CD4-positive, alpha-beta T cell (primary cell): ENCODE measurements around the gene SMAD3. TPM values are rescaled to one million over a fixed set of nuclear protein-coding genes. Genes with fewer than 3 reads are reported as not detected.
"Not testable (repeated sequence)": the region's sequence is repeated elsewhere in the genome, so short reads cannot be mapped to it uniquely, and the experiment has no call there.

Source experiments
- ATAC-seq: fragments of 200-7000 bp; cut with Tn5 transposase; one replicate; pipeline ENCODE4 v1.10.0; 2022; ENCODE audit warnings: mild to moderate bottlenecking; ENCODE audit not compliant: poor library complexity
- CTCF ChIA-PET: fragments of 350-600 bp; sonication (Branson Sonifier 250); formaldehyde crosslinking; loops from one replicate; lab custom pipeline; 2021; ENCODE audit warnings: antibody characterized with exemption, inconsistent platforms; lab: Charles Lee
- POLR2A ChIA-PET: fragments of 350-600 bp; sonication (Branson Sonifier 250); formaldehyde crosslinking; loops from one replicate; lab custom pipeline; 2021; ENCODE audit warnings: antibody characterized with exemption, inconsistent platforms; lab: Charles Lee
- DNase-seq, 14 experiments: peaks; one replicate each; pipeline ENCODE4 v3.0.0-alpha.2; 2013 to 2020; ENCODE audit warnings: mixed read lengths in 2 of 14
- H3K27ac ChIP-seq, 2 donors: one replicate each; pipeline versions ENCODE4 v1.5.1 to v1.7.0; 2013; ENCODE audit warnings: low read length in 2 of 2, low read depth in 1 of 2, mild to moderate bottlenecking in 1 of 2
- H3K27me3 ChIP-seq, 2 experiments: 1 replicate in 1 of 2; 2 replicates in 1 of 2; pipeline versions ENCODE4 v1.6.1 to v1.7.0; 2013; ENCODE audit warnings: low read length in 2 of 2, control low read depth in 1 of 2, mild to moderate bottlenecking in 1 of 2, moderate library complexity in 1 of 2; ENCODE audit not compliant: insufficient read depth in 2 of 2, control insufficient read depth in 1 of 2
- H3K36me3 ChIP-seq: one replicate; pipeline ENCODE4 v1.6.1; 2013; ENCODE audit warnings: low read length, control low read depth; ENCODE audit not compliant: insufficient read depth
- H3K4me1 ChIP-seq: one replicate; pipeline ENCODE4 v1.6.1; 2013; ENCODE audit warnings: low read length, control low read depth; ENCODE audit not compliant: insufficient read depth
- H3K4me3 ChIP-seq: one replicate; pipeline ENCODE4 v1.5.1; 2013; ENCODE audit warnings: mild to moderate bottlenecking, low read length, moderate library complexity
- H3K9me3 ChIP-seq, 2 experiments: 1 replicate in 1 of 2; 2 replicates in 1 of 2; pipeline versions ENCODE4 v1.6.1 to v1.7.0; 2013; ENCODE audit warnings: low read length in 2 of 2, mild to moderate bottlenecking in 2 of 2, control low read depth in 1 of 2, moderate library complexity in 1 of 2; ENCODE audit not compliant: control insufficient read depth in 1 of 2, insufficient read depth in 1 of 2
- H3K27ac Mint-ChIP-seq: one replicate; pipeline ENCODE4 v1.8.0; 2020; ENCODE audit warnings: mixed read lengths
- H3K27me3 Mint-ChIP-seq: one replicate; pipeline ENCODE4 v1.8.0; 2021; ENCODE audit warnings: mixed read lengths
- H3K36me3 Mint-ChIP-seq: one replicate; pipeline ENCODE4 v1.8.0; 2021; ENCODE audit warnings: low read depth, mixed read lengths
- H3K4me1 Mint-ChIP-seq: one replicate; pipeline ENCODE4 v1.8.0; 2021; ENCODE audit warnings: low read depth, mixed read lengths
- H3K4me3 Mint-ChIP-seq: one replicate; pipeline ENCODE4 v1.8.0; 2020; ENCODE audit warnings: mild to moderate bottlenecking, mixed read lengths
- H3K9me3 Mint-ChIP-seq: one replicate; pipeline ENCODE4 v1.8.0; 2020; ENCODE audit warnings: mixed read lengths
- intact Hi-C, 2 experiments: fragments of 100-400 bp; cut with DNase I in 1 of 2; cut with micrococcal nuclease in 1 of 2; formaldehyde crosslinking; loops; one replicate each; pipeline versions ENCODE4 v1.15.1 to v1.9.0; 2023 to 2025; cut with DNase I, micrococcal nuclease
- total RNA-seq, 174 experiments: library from RNA in 2 of 174; stranded (reverse) in 2 of 174; gene quantifications; one replicate each; pipeline ENCODE4 v1.2.3 and lab custom pipeline; 2021 to 2026
- TF ChIP-seq, protein P1 (sequence below): fragments of 200-600 bp; IDR thresholded peaks from one replicate; pipeline ENCODE4 v1.8.0; 2022; ENCODE audit warnings: antibody characterized with exemption, mild to moderate bottlenecking

The SMAD3 gene
- total RNA-seq, 2 experiments from 2014 or later = 30.0 to 31.0 TPM

- peaks cover 3% of the 10 kb centered on the region for H3K4me1 ChIP-seq
- H3K36me3 ChIP-seq = no peaks in the 10 kb centered on the region
- intact Hi-C loops = no loop called here
- ATAC-seq (no peak), DNase-seq (no peak)
- TF ChIP-seq, protein P1, sequence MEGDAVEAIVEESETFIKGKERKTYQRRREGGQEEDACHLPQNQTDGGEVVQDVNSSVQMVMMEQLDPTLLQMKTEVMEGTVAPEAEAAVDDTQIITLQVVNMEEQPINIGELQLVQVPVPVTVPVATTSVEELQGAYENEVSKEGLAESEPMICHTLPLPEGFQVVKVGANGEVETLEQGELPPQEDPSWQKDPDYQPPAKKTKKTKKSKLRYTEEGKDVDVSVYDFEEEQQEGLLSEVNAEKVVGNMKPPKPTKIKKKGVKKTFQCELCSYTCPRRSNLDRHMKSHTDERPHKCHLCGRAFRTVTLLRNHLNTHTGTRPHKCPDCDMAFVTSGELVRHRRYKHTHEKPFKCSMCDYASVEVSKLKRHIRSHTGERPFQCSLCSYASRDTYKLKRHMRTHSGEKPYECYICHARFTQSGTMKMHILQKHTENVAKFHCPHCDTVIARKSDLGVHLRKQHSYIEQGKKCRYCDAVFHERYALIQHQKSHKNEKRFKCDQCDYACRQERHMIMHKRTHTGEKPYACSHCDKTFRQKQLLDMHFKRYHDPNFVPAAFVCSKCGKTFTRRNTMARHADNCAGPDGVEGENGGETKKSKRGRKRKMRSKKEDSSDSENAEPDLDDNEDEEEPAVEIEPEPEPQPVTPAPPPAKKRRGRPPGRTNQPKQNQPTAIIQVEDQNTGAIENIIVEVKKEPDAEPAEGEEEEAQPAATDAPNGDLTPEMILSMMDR = no peak
- no peaks in the 10 kb centered on the region for H3K27me3 Mint-ChIP-seq
- H3K9me3 Mint-ChIP-seq = no peaks in the 10 kb centered on the region
- H3K27ac ChIP-seq = no peak overlapping the region
- H3K9me3 ChIP-seq = no peaks in the 10 kb centered on the region
- POLR2A ChIA-PET = no interaction called here
- H3K4me1 Mint-ChIP-seq = no peaks in the 10 kb centered on the region
- CTCF ChIA-PET = interaction anchor here (1.1 kb wide), 1 partner anchor 14 kb away, joined by 3 read pairs; no protein-coding TSS in a partner anchor
- H3K27ac Mint-ChIP-seq = no peak overlapping the region
- H3K27me3 ChIP-seq = no peaks in the 10 kb centered on the region
- no peak overlapping the region for H3K4me3 ChIP-seq
- H3K36me3 Mint-ChIP-seq = no peaks in the 10 kb centered on the region
- no peak overlapping the region for H3K4me3 Mint-ChIP-seq
Observed at GRCh38 chr15:67018441-67018840, 47.0 kb upstream of the SMAD3 start.

DNA sequence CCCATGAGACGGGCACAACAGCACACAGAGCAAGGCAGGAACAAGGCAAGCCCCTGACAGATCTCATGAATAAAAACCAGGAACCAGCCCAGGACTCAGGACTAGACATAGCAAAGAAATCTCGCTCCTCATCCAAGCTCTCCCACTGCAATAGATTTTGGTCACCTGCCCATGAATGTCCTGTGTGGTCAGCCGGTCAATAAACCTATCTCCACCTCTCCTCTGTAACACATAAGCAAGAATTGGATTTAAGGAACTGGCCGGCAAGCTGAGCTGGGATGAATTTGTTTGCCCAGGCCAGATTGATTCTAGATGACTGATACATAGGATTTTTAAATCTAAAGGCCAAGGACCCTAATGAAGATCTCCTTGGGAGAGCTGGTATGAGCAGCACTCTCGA is 46.3 kb upstream of the SMAD3 start:
- ATAC-seq (no peak), DNase-seq (no peak)
- intact Hi-C loops = no loop called here
- Mint-ChIP-seq H3K9me3 (no peaks in the 10 kb centered on the region), H3K27me3 (no peaks in the 10 kb centered on the region), H3K36me3 (no peaks in the 10 kb centered on the region), H3K27ac (no peak overlapping the region), H3K4me1 (no peaks in the 10 kb centered on the region), H3K4me3 (no peak overlapping the region)
- peaks cover 3% of the 10 kb centered on the region for H3K4me1 ChIP-seq
- H3K9me3 ChIP-seq = no peaks in the 10 kb centered on the region
- H3K4me3 ChIP-seq = no peak overlapping the region
- H3K36me3 ChIP-seq = no peaks in the 10 kb centered on the region
- TF ChIP-seq, protein P1 = no peak
- ChIA-PET CTCF (no interaction called here), POLR2A (no interaction called here)
- H3K27ac ChIP-seq = no peak overlapping the region
- H3K27me3 ChIP-seq = no peaks in the 10 kb centered on the region

GRCh38 chr15:67019884-67020520 is 45.4 kb upstream of the SMAD3 start:
- H3K36me3 Mint-ChIP-seq = no peaks in the 10 kb centered on the region
- ChIA-PET POLR2A (no interaction called here), CTCF (no interaction called here)
- Histone ChIP-seq H3K27ac (no peak overlapping the region), H3K9me3 (no peaks in the 10 kb centered on the region), H3K4me3 (no peak overlapping the region), H3K4me1 (peaks cover 3% of the 10 kb centered on the region), H3K36me3 (no peaks in the 10 kb centered on the region), H3K27me3 (no peaks in the 10 kb centered on the region)
- TF ChIP-seq, protein P1 = no peak
- DNase-seq (no peak), ATAC-seq (no peak)
- intact Hi-C loops = no loop called here
- H3K9me3 Mint-ChIP-seq = no peaks in the 10 kb centered on the region
- no peak overlapping the region for H3K27ac Mint-ChIP-seq
- H3K4me1 Mint-ChIP-seq = no peaks in the 10 kb centered on the region
- H3K4me3 Mint-ChIP-seq = no peak overlapping the region
- no peaks in the 10 kb centered on the region for H3K27me3 Mint-ChIP-seq

- CTCF ChIA-PET, H3K27me3 ChIP-seq, H3K27ac ChIP-seq, POLR2A ChIA-PET, H3K9me3 Mint-ChIP-seq, H3K9me3 ChIP-seq, H3K4me1 ChIP-seq, DNase-seq, H3K27me3 Mint-ChIP-seq, ATAC-seq, H3K27ac Mint-ChIP-seq, H3K36me3 Mint-ChIP-seq, H3K4me3 Mint-ChIP-seq, H3K4me3 ChIP-seq, H3K36me3 ChIP-seq, intact Hi-C loops, H3K4me1 Mint-ChIP-seq: not testable (repeated sequence)
Observed at GRCh38 chr15:67020668-67021067, 44.7 kb upstream of the SMAD3 start.
